NCI-H526 (cell line): ENCODE data around the gene DEFB108B.
"Not testable (repeated sequence)": the region's sequence is repeated elsewhere in the genome, so short reads cannot be mapped to it uniquely, and the experiment has no call there.

Source experiments
- DNase-seq, 2 experiments: peaks; one replicate each; lab custom pipeline; 2025; lab: John Stamatoyannopoulos, UW

Gene DEFB108B

DNA sequence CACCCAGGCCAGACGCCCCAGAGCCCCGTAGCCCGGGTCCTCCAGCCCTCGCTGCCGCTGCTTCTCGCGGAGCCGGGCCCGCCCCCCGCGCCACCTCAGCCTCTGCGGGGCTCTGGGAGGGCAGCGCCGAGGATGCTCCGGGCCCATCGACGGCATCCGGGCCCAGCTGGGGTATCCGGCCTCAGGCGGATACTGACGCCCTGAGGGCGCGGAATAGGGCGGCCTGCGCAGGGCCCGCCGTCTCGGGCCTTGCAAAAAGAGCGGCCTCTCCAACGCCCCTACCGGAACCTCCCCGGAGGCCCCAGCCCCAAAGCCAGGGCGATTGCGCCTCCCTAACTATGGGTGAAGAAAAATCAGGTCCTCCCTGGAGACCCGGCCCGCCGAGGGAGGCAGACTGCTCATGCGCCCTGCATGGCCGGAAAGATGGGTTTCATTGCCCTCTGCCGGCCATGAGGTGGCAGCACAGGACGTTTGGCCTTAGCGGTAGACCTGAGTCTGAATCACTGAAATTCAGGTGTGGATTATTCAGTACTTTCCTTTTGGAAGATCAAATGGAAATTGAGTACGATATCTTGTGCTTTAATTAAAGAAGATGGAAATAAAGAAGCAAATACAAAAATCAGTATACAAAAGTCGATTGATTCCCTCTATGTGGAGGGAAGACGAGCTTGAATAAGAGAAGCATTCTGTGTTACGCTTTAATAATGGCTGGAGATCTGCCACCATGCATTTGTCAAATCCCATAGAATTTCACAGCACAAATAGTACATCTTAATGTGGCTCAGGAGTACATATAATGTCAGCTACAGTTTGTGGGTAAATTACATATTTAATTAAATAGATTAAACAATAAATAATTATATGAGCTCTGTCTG, 19.3 kb upstream of the DEFB108B start:
- DNase-seq: peak; percentile 72 to 84

DNA sequence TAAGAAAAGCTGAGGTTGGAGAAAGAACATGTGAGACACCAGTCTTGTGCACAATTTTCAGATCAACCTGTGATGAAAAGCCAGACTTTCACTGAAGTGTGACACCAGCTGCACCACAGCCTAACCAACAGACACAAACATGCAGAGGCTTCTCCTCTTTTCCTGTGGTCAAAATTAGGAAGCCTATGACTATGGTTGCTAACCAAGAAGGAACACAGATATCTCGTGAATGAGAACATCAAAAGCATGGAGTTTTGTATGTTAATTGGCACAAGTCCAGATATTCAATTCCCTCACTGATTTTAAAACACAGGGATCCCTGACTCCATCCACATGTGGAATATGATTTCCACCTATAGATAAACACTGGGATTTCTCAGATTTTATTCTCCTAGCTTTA, 11.5 kb upstream of the DEFB108B start:
- not testable (repeated sequence) for DNase-seq

DNA sequence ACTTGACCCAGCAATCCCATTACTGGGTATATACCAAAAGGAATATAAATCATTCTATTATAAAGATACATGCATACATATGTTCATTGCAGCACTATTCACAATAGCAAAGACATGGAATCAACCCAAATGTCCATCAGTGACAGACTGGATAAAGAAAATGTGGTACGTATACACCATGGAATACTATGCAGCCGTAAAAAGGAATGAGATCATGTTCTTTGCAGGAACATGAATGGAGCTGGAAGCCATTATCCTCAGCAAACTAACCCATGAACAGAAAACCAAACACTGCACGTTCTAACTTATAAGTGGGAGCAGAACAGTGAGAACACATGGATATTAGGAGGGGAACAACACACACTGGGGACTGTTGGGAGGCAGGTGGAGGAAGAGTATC, 3.8 kb upstream of the DEFB108B start:
- not testable (repeated sequence) for DNase-seq

DNA sequence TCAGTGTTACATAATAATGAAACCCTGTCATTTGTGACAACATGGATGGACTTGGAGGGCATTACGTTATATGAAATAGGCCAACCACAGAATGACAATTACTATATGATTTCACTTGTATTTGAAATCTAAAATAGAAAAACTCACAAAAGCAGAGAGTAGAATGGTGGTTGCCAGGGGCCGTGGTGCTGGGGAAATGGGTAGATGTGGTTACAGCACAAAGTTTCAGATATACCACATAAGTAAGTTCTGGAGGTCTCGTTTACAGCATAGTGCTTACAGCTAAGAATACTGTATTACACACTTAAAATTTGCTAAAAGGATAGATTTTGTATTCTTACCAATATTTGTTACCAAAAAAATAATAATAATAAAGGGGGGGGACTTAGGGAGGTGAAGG, 3.3 kb upstream of the DEFB108B start:
- DNase-seq: not testable (repeated sequence)

DNA sequence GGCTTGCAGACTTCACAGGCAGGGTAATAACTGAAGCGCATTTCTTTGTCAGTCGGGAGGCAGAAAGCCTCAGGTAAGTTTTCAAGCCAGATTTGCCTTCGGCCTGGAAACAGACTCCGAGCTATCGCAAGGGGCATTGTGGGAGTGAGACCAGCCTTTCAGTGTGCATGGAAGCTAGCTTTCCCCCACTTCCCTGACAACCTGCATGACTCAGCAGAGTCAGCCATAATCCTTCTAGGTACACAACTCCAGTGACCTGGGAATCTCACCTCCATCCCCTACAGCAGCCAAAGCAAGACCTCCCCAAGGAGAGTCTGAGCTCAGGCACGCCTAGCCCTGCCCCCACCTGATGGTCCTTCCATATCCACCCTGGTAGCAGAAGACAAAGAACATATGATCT, 9.7 kb downstream of the DEFB108B start:
- DNase-seq: not testable (repeated sequence)

DNA sequence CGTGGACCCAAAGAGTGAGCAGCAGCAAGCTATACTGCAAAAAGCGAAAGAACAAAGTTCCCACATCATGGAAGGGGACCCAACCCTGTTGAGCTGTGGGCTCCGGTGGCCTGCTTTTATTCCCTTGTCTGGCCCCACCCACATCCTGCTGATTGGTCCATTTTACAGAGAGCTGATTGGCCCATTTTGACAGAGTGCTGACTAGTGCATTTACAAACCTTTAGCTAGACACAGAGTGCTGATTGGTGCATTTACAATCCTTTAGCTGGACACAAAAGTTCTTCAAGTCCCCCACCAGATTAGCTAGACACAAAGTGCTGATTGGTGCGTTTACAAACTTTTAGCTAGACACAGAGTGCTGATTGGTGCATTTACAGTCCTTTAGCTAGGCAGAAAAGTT, 10.4 kb downstream of the DEFB108B start:
- not testable (repeated sequence) for DNase-seq

DNA sequence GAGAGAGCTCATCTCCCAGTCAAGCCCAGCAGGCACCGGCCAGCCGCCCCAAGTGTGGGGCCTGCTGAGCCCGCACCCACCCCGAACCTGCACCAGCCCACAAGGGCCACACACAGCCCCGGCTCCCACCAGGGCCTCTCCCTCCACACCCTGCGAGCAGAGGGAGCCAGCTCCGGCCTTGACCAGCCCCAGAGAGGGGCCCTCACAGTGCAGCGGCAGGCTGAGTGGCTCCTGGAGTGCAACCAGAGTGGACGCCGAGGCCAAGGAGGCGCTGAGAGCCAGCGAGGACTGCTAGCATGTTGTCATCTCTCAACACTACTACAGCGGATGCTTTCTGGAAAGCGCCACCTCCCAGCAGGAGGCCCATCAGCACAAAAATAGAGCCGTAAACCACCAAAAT, 10.9 kb downstream of the DEFB108B start:
- no peak for DNase-seq

DNA sequence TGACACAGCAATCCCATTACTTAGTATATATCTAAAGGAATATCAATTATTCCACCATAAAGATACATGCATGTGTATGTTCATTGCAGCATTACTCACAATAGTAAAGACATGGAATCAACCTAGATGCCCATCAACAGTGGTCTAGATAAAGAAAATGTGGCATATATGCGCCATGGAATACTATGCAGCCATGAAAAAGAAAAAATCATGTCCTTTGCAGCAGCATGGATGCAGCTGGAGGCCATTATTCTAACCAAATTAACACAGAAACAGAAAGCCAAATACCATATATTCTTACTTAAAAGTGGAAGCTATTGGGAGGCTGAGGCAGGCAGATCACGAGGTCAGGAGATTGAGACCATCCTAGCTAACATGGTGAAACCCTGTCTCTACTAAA, 20.9 kb downstream of the DEFB108B start:
- DNase-seq: not testable (repeated sequence)

DNA sequence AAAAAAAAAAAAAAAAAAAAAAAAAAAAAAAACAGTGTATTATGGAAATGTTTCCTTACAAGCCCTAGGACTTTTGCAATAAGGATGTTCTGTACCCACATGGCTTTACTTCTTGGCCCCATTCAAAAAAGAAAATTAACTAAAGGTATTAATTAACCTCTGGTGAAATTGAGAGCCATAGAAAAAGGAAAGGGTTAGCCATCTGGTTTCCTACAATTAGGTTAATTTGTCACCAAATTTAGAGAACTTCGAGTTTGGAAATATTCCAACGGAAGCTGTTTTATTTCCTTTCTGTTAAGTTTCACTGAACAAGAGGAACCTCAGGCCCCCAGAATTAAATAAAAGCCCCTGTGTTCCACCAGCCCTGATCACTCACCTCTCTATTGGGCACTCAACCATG, 22.9 kb downstream of the DEFB108B start:
- DNase-seq: not testable (repeated sequence)

DNA sequence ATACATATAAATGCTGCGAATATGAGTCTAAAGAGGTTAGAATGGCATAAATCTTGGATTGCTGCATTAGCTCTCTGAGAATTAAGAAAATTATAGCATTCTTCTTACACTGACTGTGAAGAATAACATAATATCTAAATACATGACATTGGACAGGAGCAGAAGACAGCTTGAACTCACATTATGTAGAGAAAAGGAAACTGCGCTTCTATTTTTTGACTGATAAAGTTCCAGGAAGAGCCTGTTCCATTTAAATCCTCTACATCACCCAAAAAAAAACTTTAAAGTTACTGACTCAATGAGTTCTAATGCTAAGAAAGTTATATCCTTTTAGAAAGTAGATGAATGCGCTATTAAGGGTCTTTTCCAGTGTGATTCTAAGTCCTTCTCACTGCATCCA, 27.8 kb downstream of the DEFB108B start:
- DNase-seq: not testable (repeated sequence)

DNA sequence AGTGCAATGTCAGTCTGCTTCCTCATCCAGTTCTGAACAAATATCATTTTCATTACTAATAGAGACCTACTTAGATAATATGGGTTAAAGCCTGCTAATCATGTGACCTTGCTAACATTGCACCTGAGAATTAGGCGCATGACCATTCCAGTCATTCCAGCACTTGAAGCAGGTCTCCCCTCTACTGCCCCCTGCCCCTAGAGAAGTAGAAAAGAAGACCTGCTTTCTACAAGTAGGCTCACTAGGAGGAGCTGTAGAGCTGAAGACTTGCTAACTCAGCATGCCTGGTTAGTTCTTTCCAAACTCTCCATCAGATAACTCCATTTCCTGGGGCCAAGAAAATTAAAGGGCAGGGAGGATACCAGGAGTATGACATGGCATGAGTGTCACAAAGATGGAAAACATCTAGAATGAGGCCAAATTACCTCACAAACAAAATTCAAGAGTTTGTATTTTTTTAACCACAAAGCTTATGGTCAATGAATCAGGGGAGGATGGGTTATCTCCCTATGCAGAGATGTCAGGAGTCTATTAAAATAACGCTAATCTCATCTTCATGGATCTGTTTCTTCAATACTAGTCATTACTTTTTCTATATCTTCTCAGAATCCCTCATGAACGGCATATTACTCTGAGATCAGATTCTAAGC, 31.1 kb downstream of the DEFB108B start:
- peak; percentile 80 to 82 for DNase-seq

DNA sequence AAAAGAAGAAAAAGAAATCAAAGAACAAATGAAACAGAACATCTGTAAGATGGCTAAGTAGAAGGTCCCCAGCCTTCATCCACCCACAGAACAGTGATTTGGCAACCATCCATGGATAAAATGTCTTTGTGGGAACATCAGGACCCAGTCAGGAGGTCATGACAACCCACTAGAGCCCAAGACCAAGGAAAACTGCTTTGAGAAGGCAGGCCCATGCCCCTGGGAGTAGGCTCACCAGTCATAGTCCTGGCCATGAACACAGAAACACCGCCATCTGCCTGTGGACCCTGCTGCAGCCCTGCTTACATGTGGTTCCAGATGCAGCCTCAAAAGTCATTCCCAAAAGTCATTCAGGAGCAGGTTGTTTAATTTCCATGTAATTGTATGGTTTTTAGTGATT, 34.2 kb downstream of the DEFB108B start:
- DNase-seq: not testable (repeated sequence)

DNA sequence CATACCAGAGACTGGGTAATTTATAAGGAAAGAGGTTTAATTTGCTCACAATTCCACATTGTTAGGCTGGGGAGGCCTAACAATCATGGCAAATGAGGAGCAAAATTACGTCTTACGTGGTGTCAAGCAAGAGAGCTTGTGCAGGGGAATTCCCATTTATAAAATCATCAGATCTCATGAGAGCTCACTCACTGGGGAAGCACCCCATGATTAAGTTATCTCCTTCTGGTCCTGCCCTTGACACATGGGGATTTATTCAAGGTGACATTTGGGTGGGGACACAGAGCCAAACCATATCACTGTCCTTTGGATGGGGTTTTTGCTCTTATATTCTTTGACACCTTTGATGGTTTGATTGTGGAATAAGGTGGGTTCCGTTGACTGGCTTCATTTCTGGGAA, 36.9 kb downstream of the DEFB108B start:
- not testable (repeated sequence) for DNase-seq

DNA sequence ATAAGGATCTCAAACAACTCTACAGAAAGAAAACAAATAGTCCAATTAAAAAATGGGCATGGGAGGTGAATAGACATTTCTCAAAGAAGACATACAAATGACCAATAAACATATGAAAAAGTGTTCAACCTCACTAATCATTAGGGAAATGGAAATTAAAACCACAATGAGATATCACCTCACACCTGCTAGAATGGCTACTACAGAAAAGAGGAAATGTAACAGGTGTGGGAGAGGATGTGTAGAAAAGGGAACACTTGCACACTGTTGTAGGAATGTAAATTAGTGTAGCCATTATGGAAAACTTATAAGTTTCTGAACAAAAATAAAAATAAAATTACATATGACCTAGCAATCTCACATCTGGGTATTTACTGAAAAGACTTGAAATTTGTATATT, 37.7 kb downstream of the DEFB108B start:
- not testable (repeated sequence) for DNase-seq

DNA sequence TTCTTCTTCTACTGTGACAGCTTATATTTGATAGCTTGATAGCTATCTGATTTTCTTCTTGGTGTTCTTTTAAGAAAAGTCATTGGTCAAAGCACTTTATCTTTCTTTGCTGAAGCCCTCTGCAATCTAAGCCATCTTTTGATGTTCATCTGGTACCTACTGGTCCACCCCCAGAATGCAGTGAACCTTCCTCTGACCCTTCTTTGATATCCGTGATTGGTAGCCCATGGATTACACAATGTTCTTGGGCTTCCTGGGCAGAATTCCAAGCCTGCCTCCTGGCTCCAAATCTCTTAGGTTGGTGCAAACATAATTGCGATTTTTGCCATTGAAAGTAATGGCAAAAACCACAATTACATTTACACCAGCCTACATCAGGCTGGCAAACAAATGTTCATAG, 43.3 kb downstream of the DEFB108B start:
- not testable (repeated sequence) for DNase-seq

DNA sequence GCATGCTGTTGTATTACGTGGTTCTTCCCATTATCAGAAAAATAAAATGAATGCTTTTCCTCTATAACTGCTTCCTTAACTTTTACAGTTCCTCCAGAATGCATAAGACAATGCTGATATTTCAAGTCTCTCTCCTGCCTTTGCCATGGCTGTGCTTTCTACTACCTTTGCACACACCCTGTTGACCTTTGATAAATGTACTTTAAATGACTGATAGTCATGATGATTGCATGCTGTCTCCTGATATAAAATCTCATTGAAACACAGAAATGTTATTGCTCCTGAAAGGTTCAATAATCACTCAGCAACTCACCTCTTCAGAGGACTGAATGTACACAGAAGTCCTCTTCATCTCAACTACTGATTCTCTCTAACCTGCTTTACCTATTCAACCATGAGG, 45.1 kb downstream of the DEFB108B start, which contains the start of gene DEFB131B:
DEFB131B (plus strand) TSS at position 395 of the 400 bp plus-strand sequence; CDS start at position 395, 0 bp downstream.
- DNase-seq: not testable (repeated sequence)

DNA sequence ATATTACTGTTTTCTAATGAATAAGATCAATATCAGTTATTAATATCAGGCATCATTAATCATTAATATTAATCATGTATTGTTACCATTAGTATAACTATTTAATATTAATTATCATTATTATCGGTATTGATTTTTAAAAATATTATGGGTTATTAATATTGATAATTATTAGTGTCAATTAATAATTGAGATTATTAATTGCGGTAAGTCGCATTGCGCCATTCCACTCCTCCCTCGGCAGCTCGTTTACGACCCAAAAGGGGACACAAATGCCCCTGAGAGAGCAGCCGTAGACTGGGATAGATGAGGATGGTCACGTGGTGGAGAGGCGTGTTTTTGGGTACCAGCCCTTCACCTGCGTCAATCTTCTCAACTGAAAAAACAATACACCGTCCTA, 52.8 kb downstream of the DEFB108B start:
- not testable (repeated sequence) for DNase-seq
